Stimulated activated CD4-positive, alpha-beta T cell treated with anti-CD3 and anti-CD28 coated beads, TNF-alpha, amount 100 ng/mL, for 48 hours (primary cell): ENCODE data around the gene ZMYND19.
"Not testable (repeated sequence)": the region's sequence is repeated elsewhere in the genome, so short reads cannot be mapped to it uniquely, and the experiment has no call there.

Experiments used
- DNase-seq, 3 donors: peaks; one replicate each; pipeline ENCODE4 v3.0.0-alpha.2; 2020; ENCODE audit warnings: low read depth in 3 of 3

Gene ZMYND19

GRCh38 chr9:137588891-137589290, 1.4 kb downstream of the ZMYND19 start:
- DNase-seq: no peak

- DNase-seq: no peak
Measured at GRCh38 chr9:137588311-137588710, 2.0 kb downstream of the ZMYND19 start.

GRCh38 chr9:137586854-137587253, 3.5 kb downstream of the ZMYND19 start:
- DNase-seq: no peak

- DNase-seq: no peak
Measured at GRCh38 chr9:137583957-137584356, 6.4 kb downstream of the ZMYND19 start.

- DNase-seq: no peak
Measured at GRCh38 chr9:137583347-137583746, 7.0 kb downstream of the ZMYND19 start.

GRCh38 chr9:137582286-137582860, 7.9 kb downstream of the ZMYND19 start:
- no peak for DNase-seq

GRCh38 chr9:137581361-137582285, 8.7 kb downstream of the ZMYND19 start:
- DNase-seq: no peak

GRCh38 chr9:137580954-137581322, 9.4 kb downstream of the ZMYND19 start:
- no peak for DNase-seq

- DNase-seq: no peak
Measured at GRCh38 chr9:137580209-137580953, 9.9 kb downstream of the ZMYND19 start.

- no peak for DNase-seq
Measured at GRCh38 chr9:137579259-137579604, 11.1 kb downstream of the ZMYND19 start.

- DNase-seq: peak; percentile 89 to 98 (median 94)
Measured at GRCh38 chr9:137578518-137579258, 11.6 kb downstream of the ZMYND19 start, which contains the start of gene DPH7. TSS of gene DPH7 (minus strand) at chr9:137578925. CDS start at chr9:137578777, 148 bp downstream.

- no peak for DNase-seq
Measured at GRCh38 chr9:137575716-137576411, 14.4 kb downstream of the ZMYND19 start.

- DNase-seq: no peak
Measured at GRCh38 chr9:137575364-137575715, 15.0 kb downstream of the ZMYND19 start.

- DNase-seq: no peak
Measured at GRCh38 chr9:137574192-137574591, 16.1 kb downstream of the ZMYND19 start.

- DNase-seq: no peak
Measured at GRCh38 chr9:137570566-137570965, 19.7 kb downstream of the ZMYND19 start.

GRCh38 chr9:137569609-137570203, 20.6 kb downstream of the ZMYND19 start:
- DNase-seq: no peak

- not testable (repeated sequence) for DNase-seq
Measured at GRCh38 chr9:137568445-137568844, 21.9 kb downstream of the ZMYND19 start.

- no peak for DNase-seq
Measured at GRCh38 chr9:137564817-137565411, 25.4 kb downstream of the ZMYND19 start.

- DNase-seq: no peak
Measured at GRCh38 chr9:137564134-137564533, 26.2 kb downstream of the ZMYND19 start.

GRCh38 chr9:137558127-137558526, 32.2 kb downstream of the ZMYND19 start:
- no peak for DNase-seq
